Measurements from ENCODE around the gene MCTS1.

- TF ChIP-seq POLR2A (IDR thresholded peaks at IDR 0.05) (no peak), CTCF (IDR thresholded peaks at IDR 0.05) (no peak), POLR2AphosphoS5 (IDR thresholded peaks at IDR 0.05) (no peak)
Observed at GRCh38 chrX:120568609-120569008, 35.3 kb upstream of the MCTS1 start.

Data from gastroesophageal sphincter (tissue), 3 donors.